ENCODE data around the gene CHRD. TPM values are rescaled to one million over a fixed set of nuclear protein-coding genes. Genes with fewer than 3 reads are reported as not detected.

CHRD gene
- polyA plus RNA-seq, 1 of the 3 experiments (the other 2 are of a cell fraction), result 0.95 TPM

GRCh38 chr3:184388936-184389230 is 9.0 kb downstream of the CHRD start:
- CTCF ChIA-PET, result interaction anchor here (1.3 to 3.0 kb wide), 2 partner anchors 17 to 125 kb away, joined by 4 to 21 read pairs; no protein-coding TSS in a partner anchor

More at GRCh38 chr3:184388936-184389230, 9.0 kb downstream of the CHRD start:
- Histone ChIP-seq H3K9ac (no peak overlapping the region), H3K4me3 (ENCODE audit: low read depth in 2 of 2, low read length in 1 of 2) (no peak overlapping the region), H3K27me3 (ENCODE audit: insufficient read depth) (no peaks in the 10 kb centered on the region), H3F3A (replicated peaks; ENCODE audit: insufficient read depth) (no peaks in the 10 kb centered on the region), H3K36me3 (replicated peaks in 1 of 2; ENCODE audit: control insufficient read depth in 1 of 2, insufficient read depth in 2 of 2, low read length in 1 of 2) (no peaks in the 10 kb centered on the region), H3K9me3 (no peaks in the 10 kb centered on the region), H3K27ac (ENCODE audit: low read depth in 2 of 2, low read length in 1 of 2) (no peak overlapping the region), H3K4me1 (ENCODE audit: control insufficient read depth in 1 of 2, insufficient read depth in 2 of 2, low read depth in 1 of 2, low read length in 1 of 2) (no peaks in the 10 kb centered on the region), H2AFZ (ENCODE audit: low read depth) (no peak overlapping the region), H3K79me2 (ENCODE audit: insufficient read depth) (no peaks in the 10 kb centered on the region), H4K20me1 (ENCODE audit: insufficient read depth) (no peaks in the 10 kb centered on the region), H3K4me2 (no peak overlapping the region), H3K9me2 (no peaks in the 10 kb centered on the region)
- POLR2A ChIA-PET, result no interaction called here
- TF ChIP-seq, protein P1, sequence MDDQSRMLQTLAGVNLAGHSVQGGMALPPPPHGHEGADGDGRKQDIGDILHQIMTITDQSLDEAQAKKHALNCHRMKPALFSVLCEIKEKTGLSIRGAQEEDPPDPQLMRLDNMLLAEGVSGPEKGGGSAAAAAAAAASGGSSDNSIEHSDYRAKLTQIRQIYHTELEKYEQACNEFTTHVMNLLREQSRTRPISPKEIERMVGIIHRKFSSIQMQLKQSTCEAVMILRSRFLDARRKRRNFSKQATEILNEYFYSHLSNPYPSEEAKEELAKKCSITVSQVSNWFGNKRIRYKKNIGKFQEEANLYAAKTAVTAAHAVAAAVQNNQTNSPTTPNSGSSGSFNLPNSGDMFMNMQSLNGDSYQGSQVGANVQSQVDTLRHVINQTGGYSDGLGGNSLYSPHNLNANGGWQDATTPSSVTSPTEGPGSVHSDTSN (IDR thresholded peaks at IDR 0.05), result no peak
- no peak for TF ChIP-seq RFX5 (IDR thresholded peaks at IDR 0.05; ENCODE audit: low read length)
- no peak for TF ChIP-seq FOXJ3 (CRISPR knock-in tag; IDR thresholded peaks at IDR 0.05)
- TF ChIP-seq TEAD4 (IDR thresholded peaks at IDR 0.05; ENCODE audit: borderline replicate concordance, insufficient read depth), result no peak
- no peak for TF ChIP-seq REST (IDR thresholded peaks at IDR 0.05; ENCODE audit: low read depth, low read length)
- no peak for TF ChIP-seq EP300 (IDR thresholded peaks at IDR 0.05; ENCODE audit: borderline replicate concordance in 1 of 2, low read depth in 1 of 2, low read length in 1 of 2)
- no peak for TF ChIP-seq NFIC (IDR thresholded peaks at IDR 0.05; ENCODE audit: borderline replicate concordance)
- no peak for TF ChIP-seq GATA2 (CRISPR knock-in tag; IDR thresholded peaks at IDR 0.05)
- TF ChIP-seq YY1 (IDR thresholded peaks at IDR 0.05; ENCODE audit: low read depth), result no peak
- TF ChIP-seq CHD2 (IDR thresholded peaks at IDR 0.05; ENCODE audit: low read length, partially characterized antibody), result no peak
- TF ChIP-seq EZH2phosphoT487 (IDR thresholded peaks at IDR 0.05; ENCODE audit: borderline replicate concordance, low read depth), result no peak
- no peak for TF ChIP-seq POLR2AphosphoS5 (IDR thresholded peaks at IDR 0.05; ENCODE audit: low read depth, low read length)
- no peak for TF ChIP-seq SMC3 (IDR thresholded peaks at IDR 0.05; ENCODE audit: low read depth, low read length)
- TF ChIP-seq NRF1 (IDR thresholded peaks at IDR 0.05; ENCODE audit: low read depth, low read length), result no peak
- no peak for TF ChIP-seq ELF1 (IDR thresholded peaks at IDR 0.05)
- TF ChIP-seq TAF1 (IDR thresholded peaks at IDR 0.05; ENCODE audit: borderline replicate concordance, low read depth, low read length), result no peak
- TF ChIP-seq TCF12 (IDR thresholded peaks at IDR 0.05), result no peak
- TF ChIP-seq, protein P2, sequence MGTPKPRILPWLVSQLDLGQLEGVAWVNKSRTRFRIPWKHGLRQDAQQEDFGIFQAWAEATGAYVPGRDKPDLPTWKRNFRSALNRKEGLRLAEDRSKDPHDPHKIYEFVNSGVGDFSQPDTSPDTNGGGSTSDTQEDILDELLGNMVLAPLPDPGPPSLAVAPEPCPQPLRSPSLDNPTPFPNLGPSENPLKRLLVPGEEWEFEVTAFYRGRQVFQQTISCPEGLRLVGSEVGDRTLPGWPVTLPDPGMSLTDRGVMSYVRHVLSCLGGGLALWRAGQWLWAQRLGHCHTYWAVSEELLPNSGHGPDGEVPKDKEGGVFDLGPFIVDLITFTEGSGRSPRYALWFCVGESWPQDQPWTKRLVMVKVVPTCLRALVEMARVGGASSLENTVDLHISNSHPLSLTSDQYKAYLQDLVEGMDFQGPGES (IDR thresholded peaks at IDR 0.05; ENCODE audit: low read depth, low read length), result no peak
- TF ChIP-seq, protein P3, sequence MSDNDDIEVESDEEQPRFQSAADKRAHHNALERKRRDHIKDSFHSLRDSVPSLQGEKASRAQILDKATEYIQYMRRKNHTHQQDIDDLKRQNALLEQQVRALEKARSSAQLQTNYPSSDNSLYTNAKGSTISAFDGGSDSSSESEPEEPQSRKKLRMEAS (IDR thresholded peaks at IDR 0.05; ENCODE audit: low read depth), result no peak
- DNase-seq, result no peak
- 59% methylated on average over 6 of the region's 8 CpGs for WGBS (ENCODE audit: low lambda C conversion rate)
